Sigmoid colon (tissue), 4 donors: Measurements from ENCODE around the gene KIF15.

Experiments used
- EP300 ChIP-seq, 4 donors: sonication (generic); formaldehyde crosslinking; IDR thresholded peaks; one replicate each; pipeline ENCODE4 v1.6.1; 2017; ENCODE audit warnings: antibody characterized with exemption in 4 of 4
- POLR2A ChIP-seq, 2 donors: fragments of 450-650 bp; IDR thresholded peaks; one replicate each; pipeline ENCODE4 v1.6.1; 2016; ENCODE audit warnings: antibody characterized with exemption in 2 of 2, mild to moderate bottlenecking in 2 of 2, moderate library complexity in 2 of 2
- TF ChIP-seq, protein P1 (sequence below), 4 experiments: fragments of 450-650 bp in 3 of 4; fragments of 200-600 bp in 1 of 4; IDR thresholded peaks; one replicate each; pipeline ENCODE4 v1.5.1; 2016 to 2019; ENCODE audit warnings: antibody characterized with exemption in 4 of 4, mild to moderate bottlenecking in 3 of 4, moderate library complexity in 2 of 4

DNA sequence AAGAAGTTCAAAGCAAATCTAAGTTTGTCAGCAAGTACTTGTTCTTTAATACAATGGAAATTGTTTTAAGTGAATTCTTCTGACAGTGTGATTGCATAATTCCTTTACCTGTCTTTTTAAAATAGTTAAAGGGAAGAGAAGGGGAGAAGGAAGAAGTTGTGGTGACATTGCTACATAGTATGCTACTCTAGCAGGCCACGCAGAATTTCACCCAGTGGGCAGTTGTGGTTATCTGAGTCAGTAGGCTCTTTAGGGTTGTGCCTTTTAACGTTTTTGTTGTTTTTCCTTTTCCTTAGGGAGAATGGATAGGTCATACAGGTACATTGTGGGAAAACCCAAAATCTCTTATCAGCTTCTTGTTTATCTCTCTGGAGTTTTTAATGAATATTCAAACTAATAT is 40.4 kb downstream of the KIF15 start:
- TF ChIP-seq, protein P1, sequence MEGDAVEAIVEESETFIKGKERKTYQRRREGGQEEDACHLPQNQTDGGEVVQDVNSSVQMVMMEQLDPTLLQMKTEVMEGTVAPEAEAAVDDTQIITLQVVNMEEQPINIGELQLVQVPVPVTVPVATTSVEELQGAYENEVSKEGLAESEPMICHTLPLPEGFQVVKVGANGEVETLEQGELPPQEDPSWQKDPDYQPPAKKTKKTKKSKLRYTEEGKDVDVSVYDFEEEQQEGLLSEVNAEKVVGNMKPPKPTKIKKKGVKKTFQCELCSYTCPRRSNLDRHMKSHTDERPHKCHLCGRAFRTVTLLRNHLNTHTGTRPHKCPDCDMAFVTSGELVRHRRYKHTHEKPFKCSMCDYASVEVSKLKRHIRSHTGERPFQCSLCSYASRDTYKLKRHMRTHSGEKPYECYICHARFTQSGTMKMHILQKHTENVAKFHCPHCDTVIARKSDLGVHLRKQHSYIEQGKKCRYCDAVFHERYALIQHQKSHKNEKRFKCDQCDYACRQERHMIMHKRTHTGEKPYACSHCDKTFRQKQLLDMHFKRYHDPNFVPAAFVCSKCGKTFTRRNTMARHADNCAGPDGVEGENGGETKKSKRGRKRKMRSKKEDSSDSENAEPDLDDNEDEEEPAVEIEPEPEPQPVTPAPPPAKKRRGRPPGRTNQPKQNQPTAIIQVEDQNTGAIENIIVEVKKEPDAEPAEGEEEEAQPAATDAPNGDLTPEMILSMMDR (IDR thresholded peaks at IDR 0.05), result no peak
- no peak for TF ChIP-seq EP300 (IDR thresholded peaks at IDR 0.05)
- TF ChIP-seq POLR2A (IDR thresholded peaks at IDR 0.05), result no peak
